GM12864 (cell line): Measurements from ENCODE around the gene GID4.

Source experiments
- DNase-seq: peaks from one replicate; pipeline ENCODE4 v3.0.0-alpha.2; 2011; ENCODE audit warnings: low read depth
- H3K4me3 ChIP-seq: 2 replicates; pipeline ENCODE4 v1.5.1; 2011; ENCODE audit warnings: mild to moderate bottlenecking, low read depth, low read length, control low read depth
- CTCF ChIP-seq: IDR thresholded peaks from 2 replicates; pipeline ENCODE4 v1.5.1; 2011; ENCODE audit warnings: low read depth, mild to moderate bottlenecking, moderate library complexity, low read length, control low read depth, inconsistent platforms; ENCODE audit errors: missing control alignments

GID4 gene

GRCh38 chr17:18006495-18007239 is 32.5 kb upstream of the GID4 start:
- no peak for TF ChIP-seq CTCF
- no peak overlapping the region for H3K4me3 ChIP-seq
- no peak for DNase-seq

GRCh38 chr17:18008496-18009268 is 30.5 kb upstream of the GID4 start:
- no peak for TF ChIP-seq CTCF
- no peak overlapping the region for H3K4me3 ChIP-seq
- DNase-seq = no peak

GRCh38 chr17:18009609-18010420 is 29.4 kb upstream of the GID4 start:
- no peak overlapping the region for H3K4me3 ChIP-seq
- no peak for TF ChIP-seq CTCF
- DNase-seq = no peak

- no peak for DNase-seq
- no peak overlapping the region for H3K4me3 ChIP-seq
- TF ChIP-seq CTCF = no peak
These were observed 27.9 kb upstream of the GID4 start for GRCh38 chr17:18011286-18011685.

- TF ChIP-seq CTCF = no peak
- H3K4me3 ChIP-seq = no peak overlapping the region
- no peak for DNase-seq
These were observed 25.2 kb upstream of the GID4 start for GRCh38 chr17:18014006-18014405.

- no peak overlapping the region for H3K4me3 ChIP-seq
- DNase-seq = no peak
- TF ChIP-seq CTCF = no peak
These were observed 23.6 kb upstream of the GID4 start for GRCh38 chr17:18015593-18015992.
